Measurements from ENCODE around the gene TRMO.

Gene TRMO

GRCh38 chr9:97907632-97908031 lies 14.7 kb downstream of the TRMO start:
- in situ Hi-C loops (cut with MboI; ENCODE audit: low pct_unique_long_range_greater_than_20kb, low sequenced_read_pairs): no loop called here
- no peak for DNase-seq

GRCh38 chr9:97907046-97907445 lies 15.3 kb downstream of the TRMO start:
- in situ Hi-C loops (cut with MboI; ENCODE audit: low pct_unique_long_range_greater_than_20kb, low sequenced_read_pairs): no loop called here
- DNase-seq: no peak

- peak; percentile 74 for DNase-seq
- in situ Hi-C loops (cut with MboI; ENCODE audit: low pct_unique_long_range_greater_than_20kb, low sequenced_read_pairs): no loop called here
Measured at GRCh38 chr9:97906236-97906831, 16.0 kb downstream of the TRMO start.

GRCh38 chr9:97905228-97905627 lies 17.1 kb downstream of the TRMO start:
- no peak for DNase-seq
- in situ Hi-C loops (cut with MboI; ENCODE audit: low pct_unique_long_range_greater_than_20kb, low sequenced_read_pairs): no loop called here

- no peak for DNase-seq
- in situ Hi-C loops (cut with MboI; ENCODE audit: low pct_unique_long_range_greater_than_20kb, low sequenced_read_pairs): no loop called here
Measured at GRCh38 chr9:97904725-97905124, 17.6 kb downstream of the TRMO start.

GRCh38 chr9:97903177-97903576 lies 19.1 kb downstream of the TRMO start:
- DNase-seq: no peak
- in situ Hi-C loops (cut with MboI; ENCODE audit: low pct_unique_long_range_greater_than_20kb, low sequenced_read_pairs): no loop called here

GRCh38 chr9:97900738-97901565 lies 21.3 kb downstream of the TRMO start:
- DNase-seq: peak; percentile 48
- in situ Hi-C loops (cut with MboI; ENCODE audit: low pct_unique_long_range_greater_than_20kb, low sequenced_read_pairs): no loop called here

- no peak for DNase-seq
- in situ Hi-C loops (cut with MboI; ENCODE audit: low pct_unique_long_range_greater_than_20kb, low sequenced_read_pairs): no loop called here
Measured at GRCh38 chr9:97900103-97900737, 22.1 kb downstream of the TRMO start.

GRCh38 chr9:97895695-97896332 lies 26.5 kb downstream of the TRMO start:
- no peak for DNase-seq
- in situ Hi-C loops (cut with MboI; ENCODE audit: low pct_unique_long_range_greater_than_20kb, low sequenced_read_pairs): no loop called here

GRCh38 chr9:97895211-97895610 lies 27.1 kb downstream of the TRMO start:
- in situ Hi-C loops (cut with MboI; ENCODE audit: low pct_unique_long_range_greater_than_20kb, low sequenced_read_pairs): no loop called here
- no peak for DNase-seq

GRCh38 chr9:97892421-97892820 lies 29.9 kb downstream of the TRMO start:
- DNase-seq: no peak
- in situ Hi-C loops (cut with MboI; ENCODE audit: low pct_unique_long_range_greater_than_20kb, low sequenced_read_pairs): no loop called here

GRCh38 chr9:97891736-97892135 lies 30.6 kb downstream of the TRMO start:
- no peak for DNase-seq
- in situ Hi-C loops (cut with MboI; ENCODE audit: low pct_unique_long_range_greater_than_20kb, low sequenced_read_pairs): no loop called here

- in situ Hi-C loops (cut with MboI; ENCODE audit: low pct_unique_long_range_greater_than_20kb, low sequenced_read_pairs): no loop called here
- DNase-seq: peak; percentile 60
Measured at GRCh38 chr9:97889941-97890887, 32.1 kb downstream of the TRMO start.

- in situ Hi-C loops (cut with MboI; ENCODE audit: low pct_unique_long_range_greater_than_20kb, low sequenced_read_pairs): no loop called here
- no peak for DNase-seq
Measured at GRCh38 chr9:97880336-97880735, 42.0 kb downstream of the TRMO start.

GRCh38 chr9:97876061-97876460 lies 46.2 kb downstream of the TRMO start:
- no peak for DNase-seq
- in situ Hi-C loops (cut with MboI; ENCODE audit: low pct_unique_long_range_greater_than_20kb, low sequenced_read_pairs): no loop called here

GRCh38 chr9:97875111-97875510 lies 47.2 kb downstream of the TRMO start:
- in situ Hi-C loops (cut with MboI; ENCODE audit: low pct_unique_long_range_greater_than_20kb, low sequenced_read_pairs): no loop called here
- no peak for DNase-seq

GRCh38 chr9:97874624-97875023 lies 47.7 kb downstream of the TRMO start:
- in situ Hi-C loops (cut with MboI; ENCODE audit: low pct_unique_long_range_greater_than_20kb, low sequenced_read_pairs): no loop called here

GRCh38 chr9:97873882-97874281 lies 48.4 kb downstream of the TRMO start:
- in situ Hi-C loops (cut with MboI; ENCODE audit: low pct_unique_long_range_greater_than_20kb, low sequenced_read_pairs): no loop called here
- no peak for DNase-seq

More at GRCh38 chr9:97874624-97875023, 47.7 kb downstream of the TRMO start:
- no peak for DNase-seq

GRCh38 chr9:97873425-97873824 lies 48.9 kb downstream of the TRMO start:
- in situ Hi-C loops (cut with MboI; ENCODE audit: low pct_unique_long_range_greater_than_20kb, low sequenced_read_pairs): no loop called here

More at GRCh38 chr9:97873425-97873824, 48.9 kb downstream of the TRMO start:
- DNase-seq: no peak

Data from KBM-7 (cell line).